ENCODE measurements around the gene HMOX1.
A peak's percentile ranks its signal among the peaks of the same experiment; 100 is the strongest.

Gene HMOX1

DNA sequence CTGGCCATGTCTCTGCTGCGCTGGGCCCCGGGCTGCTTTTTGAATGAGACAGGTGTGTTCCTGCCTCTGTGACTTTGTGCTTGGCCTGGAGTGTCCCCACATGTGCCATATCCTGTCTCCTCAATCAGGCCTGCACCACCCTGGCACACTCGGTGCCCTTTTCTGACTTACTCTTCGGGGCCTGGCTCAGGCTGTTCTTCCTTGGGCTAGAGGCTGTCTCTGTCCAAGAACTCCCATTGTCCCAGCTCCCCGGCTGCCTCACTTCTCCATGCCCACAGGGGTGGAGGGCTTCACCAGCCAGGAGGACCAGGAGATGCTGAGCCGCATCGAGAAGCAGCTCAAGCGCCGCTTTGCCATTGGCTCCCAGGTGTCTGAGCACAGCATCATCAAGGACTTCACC, 42.0 kb downstream of the HMOX1 start:
- Histone ChIP-seq H3K36me3 (ENCODE audit: low read depth) (peaks cover 89% of the 10 kb centered on the region), H3K27ac (ENCODE audit: poor library complexity, severe bottlenecking) (no peak overlapping the region), H3K27me3 (ENCODE audit: insufficient read depth, poor library complexity, severe bottlenecking) (no peaks in the 10 kb centered on the region), H3K4me3 (ENCODE audit: severe bottlenecking) (no peak overlapping the region), H3K4me1 (ENCODE audit: insufficient read depth, poor library complexity, severe bottlenecking) (peaks cover 19% of the 10 kb centered on the region), H3K9me3 (ENCODE audit: severe bottlenecking) (no peaks in the 10 kb centered on the region)
- TF ChIP-seq, protein P1, sequence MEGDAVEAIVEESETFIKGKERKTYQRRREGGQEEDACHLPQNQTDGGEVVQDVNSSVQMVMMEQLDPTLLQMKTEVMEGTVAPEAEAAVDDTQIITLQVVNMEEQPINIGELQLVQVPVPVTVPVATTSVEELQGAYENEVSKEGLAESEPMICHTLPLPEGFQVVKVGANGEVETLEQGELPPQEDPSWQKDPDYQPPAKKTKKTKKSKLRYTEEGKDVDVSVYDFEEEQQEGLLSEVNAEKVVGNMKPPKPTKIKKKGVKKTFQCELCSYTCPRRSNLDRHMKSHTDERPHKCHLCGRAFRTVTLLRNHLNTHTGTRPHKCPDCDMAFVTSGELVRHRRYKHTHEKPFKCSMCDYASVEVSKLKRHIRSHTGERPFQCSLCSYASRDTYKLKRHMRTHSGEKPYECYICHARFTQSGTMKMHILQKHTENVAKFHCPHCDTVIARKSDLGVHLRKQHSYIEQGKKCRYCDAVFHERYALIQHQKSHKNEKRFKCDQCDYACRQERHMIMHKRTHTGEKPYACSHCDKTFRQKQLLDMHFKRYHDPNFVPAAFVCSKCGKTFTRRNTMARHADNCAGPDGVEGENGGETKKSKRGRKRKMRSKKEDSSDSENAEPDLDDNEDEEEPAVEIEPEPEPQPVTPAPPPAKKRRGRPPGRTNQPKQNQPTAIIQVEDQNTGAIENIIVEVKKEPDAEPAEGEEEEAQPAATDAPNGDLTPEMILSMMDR (IDR thresholded peaks at IDR 0.05; ENCODE audit: poor library complexity, severe bottlenecking) = no peak
- DNase-seq (ENCODE audit: low spot score) = no peak
- ATAC-seq (ENCODE audit: low read depth) = no peak

DNA sequence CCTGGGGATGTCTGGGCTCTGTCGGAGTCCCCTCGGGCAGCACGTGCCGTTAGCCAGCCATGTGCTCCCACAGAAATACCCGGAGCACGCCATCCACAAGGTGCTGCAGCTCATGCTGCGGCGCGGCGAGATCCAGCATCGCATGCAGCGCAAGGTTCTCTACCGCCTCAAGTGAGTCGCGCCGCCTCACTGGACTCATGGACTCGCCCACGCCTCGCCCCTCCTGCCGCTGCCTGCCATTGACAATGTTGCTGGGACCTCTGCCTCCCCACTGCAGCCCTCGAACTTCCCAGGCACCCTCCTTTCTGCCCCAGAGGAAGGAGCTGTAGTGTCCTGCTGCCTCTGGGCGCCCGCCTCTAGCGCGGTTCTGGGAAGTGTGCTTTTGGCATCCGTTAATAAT, 43.2 kb downstream of the HMOX1 start:
- H3K4me3 ChIP-seq (ENCODE audit: severe bottlenecking) = no peak overlapping the region
- ATAC-seq (ENCODE audit: low read depth) = no peak
- peaks cover 14% of the 10 kb centered on the region for H3K4me1 ChIP-seq (ENCODE audit: insufficient read depth, poor library complexity, severe bottlenecking)
- peaks cover 77% of the 10 kb centered on the region for H3K36me3 ChIP-seq (ENCODE audit: low read depth)
- no peak overlapping the region for H3K27ac ChIP-seq (ENCODE audit: poor library complexity, severe bottlenecking)
- H3K27me3 ChIP-seq (ENCODE audit: insufficient read depth, poor library complexity, severe bottlenecking) = no peaks in the 10 kb centered on the region
- H3K9me3 ChIP-seq (ENCODE audit: severe bottlenecking) = no peaks in the 10 kb centered on the region
- no peak for DNase-seq (ENCODE audit: low spot score)
- TF ChIP-seq, protein P1 (IDR thresholded peaks at IDR 0.05; ENCODE audit: poor library complexity, severe bottlenecking) = no peak

DNA sequence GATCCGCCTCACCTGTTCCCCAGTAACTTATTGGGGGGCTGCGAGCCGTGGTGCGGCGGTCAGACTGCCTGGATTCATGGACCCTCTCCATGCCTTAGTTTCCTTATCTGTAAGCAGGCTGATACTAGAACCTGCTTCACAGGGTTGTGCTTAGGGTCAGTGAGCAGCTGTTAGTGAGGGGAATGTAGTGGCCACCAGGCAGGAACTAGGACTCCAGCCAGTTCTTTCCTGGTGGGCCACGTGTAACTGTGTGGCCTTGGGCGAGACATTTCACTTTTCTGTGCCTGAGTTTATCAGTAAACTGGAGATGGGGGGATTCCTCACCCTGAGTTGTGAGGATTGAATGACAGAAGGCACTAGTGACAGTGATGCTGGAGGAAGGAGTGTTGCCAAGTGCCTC, 43.9 kb downstream of the HMOX1 start:
- Histone ChIP-seq H3K27me3 (ENCODE audit: insufficient read depth, poor library complexity, severe bottlenecking) (no peaks in the 10 kb centered on the region), H3K4me1 (ENCODE audit: insufficient read depth, poor library complexity, severe bottlenecking) (peaks cover 14% of the 10 kb centered on the region), H3K9me3 (ENCODE audit: severe bottlenecking) (no peaks in the 10 kb centered on the region), H3K27ac (ENCODE audit: poor library complexity, severe bottlenecking) (no peak overlapping the region), H3K36me3 (ENCODE audit: low read depth) (peaks cover 70% of the 10 kb centered on the region), H3K4me3 (ENCODE audit: severe bottlenecking) (no peak overlapping the region)
- DNase-seq (ENCODE audit: low spot score) (no peak), ATAC-seq (ENCODE audit: low read depth) (no peak)
- TF ChIP-seq, protein P1 (IDR thresholded peaks at IDR 0.05; ENCODE audit: poor library complexity, severe bottlenecking) = no peak

DNA sequence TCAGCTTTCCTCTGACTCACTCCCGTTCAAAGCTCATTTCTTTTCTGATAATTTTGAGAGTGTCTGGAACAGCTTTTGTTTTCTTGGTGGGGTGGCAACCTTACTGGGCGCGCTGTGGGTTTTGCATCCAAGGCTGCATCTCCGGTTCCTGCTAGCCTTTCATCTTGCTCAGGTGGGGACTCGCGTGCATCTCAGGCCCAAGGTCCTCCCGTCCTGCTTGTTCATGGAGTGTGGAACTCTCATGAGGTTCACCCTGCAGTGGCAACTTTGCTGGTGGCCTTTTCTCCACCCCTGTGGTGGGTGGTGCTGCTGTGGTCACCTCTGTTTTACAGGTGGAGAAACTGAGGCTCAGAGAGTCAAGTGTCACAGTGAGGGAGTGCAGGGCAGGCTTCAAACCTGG, 44.6 kb downstream of the HMOX1 start:
- no peak for ATAC-seq (ENCODE audit: low read depth)
- H3K36me3 ChIP-seq (ENCODE audit: low read depth) = peaks cover 63% of the 10 kb centered on the region
- H3K4me1 ChIP-seq (ENCODE audit: insufficient read depth, poor library complexity, severe bottlenecking) = peaks cover 14% of the 10 kb centered on the region
- no peak overlapping the region for H3K4me3 ChIP-seq (ENCODE audit: severe bottlenecking)
- peak overlapping the region; percentile 43 for H3K27ac ChIP-seq (ENCODE audit: poor library complexity, severe bottlenecking)
- TF ChIP-seq, protein P1 (IDR thresholded peaks at IDR 0.05; ENCODE audit: poor library complexity, severe bottlenecking) = no peak
- DNase-seq (ENCODE audit: low spot score) = no peak
- no peaks in the 10 kb centered on the region for H3K9me3 ChIP-seq (ENCODE audit: severe bottlenecking)
- H3K27me3 ChIP-seq (ENCODE audit: insufficient read depth, poor library complexity, severe bottlenecking) = no peaks in the 10 kb centered on the region

DNA sequence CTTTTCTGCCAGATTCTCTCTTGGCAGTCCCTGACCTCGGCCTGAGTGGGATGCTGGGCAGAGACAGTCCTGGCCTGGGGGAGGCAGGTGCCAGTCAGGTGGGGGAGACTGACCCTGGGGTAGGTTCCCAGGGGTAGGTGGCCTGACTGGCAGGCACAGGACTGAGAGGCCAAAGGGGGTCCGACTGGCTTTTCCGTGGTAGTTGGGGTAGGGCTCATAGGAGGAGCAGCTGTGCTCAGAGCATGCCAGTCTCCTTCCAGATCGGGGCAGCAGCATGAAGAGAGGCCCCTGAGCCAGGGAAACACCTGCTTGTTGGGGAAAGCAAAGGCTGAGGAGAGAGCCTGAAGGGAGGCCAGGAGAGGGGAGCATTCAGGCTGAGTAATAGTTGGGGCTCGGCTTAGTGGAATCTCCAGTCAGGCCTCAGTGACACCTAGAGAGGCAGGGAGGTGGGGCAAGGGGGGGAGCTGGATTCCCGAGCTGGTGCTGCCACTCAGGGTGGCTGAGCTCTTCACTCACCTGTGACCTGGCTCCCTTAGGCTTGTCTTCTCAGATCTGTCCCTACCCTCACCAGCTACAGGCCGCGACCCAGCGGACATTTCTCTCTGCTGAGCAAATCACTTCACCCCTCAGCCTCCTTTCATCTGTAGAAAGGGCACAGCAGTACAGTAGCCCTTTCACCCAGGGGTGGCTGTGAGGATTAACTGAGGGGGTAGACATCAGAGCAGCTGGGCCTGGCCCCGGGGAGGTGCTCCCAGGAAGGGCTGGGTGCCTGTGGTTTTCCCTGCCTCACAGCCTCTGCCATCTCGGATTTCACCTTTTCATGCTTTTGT, 45.3 kb downstream of the HMOX1 start:
- no peak overlapping the region for H3K4me3 ChIP-seq (ENCODE audit: severe bottlenecking)
- DNase-seq (ENCODE audit: low spot score) (no peak), ATAC-seq (ENCODE audit: low read depth) (peak; percentile 60)
- peak overlapping the region; percentile 43 for H3K27ac ChIP-seq (ENCODE audit: poor library complexity, severe bottlenecking)
- H3K36me3 ChIP-seq (ENCODE audit: low read depth) = peaks cover 64% of the 10 kb centered on the region
- H3K9me3 ChIP-seq (ENCODE audit: severe bottlenecking) = no peaks in the 10 kb centered on the region
- H3K4me1 ChIP-seq (ENCODE audit: insufficient read depth, poor library complexity, severe bottlenecking) = peaks cover 14% of the 10 kb centered on the region
- H3K27me3 ChIP-seq (ENCODE audit: insufficient read depth, poor library complexity, severe bottlenecking) = no peaks in the 10 kb centered on the region
- TF ChIP-seq, protein P1 (IDR thresholded peaks at IDR 0.05; ENCODE audit: poor library complexity, severe bottlenecking) = no peak

Measured in RWPE2 (cell line).